Parathyroid adenoma (tissue), 2 donors: Measurements from ENCODE around the gene ACTN4.

Experiments
- H2AFZ ChIP-seq: fragments of 300-600 bp; sonication (generic); one replicate; pipeline ENCODE4 v1.7.0; 2017; ENCODE audit warnings: antibody characterized with exemption, mild to moderate bottlenecking
- H3K27ac ChIP-seq: fragments of 300-600 bp; sonication (generic); one replicate; pipeline ENCODE4 v1.7.0; 2017
- H3K27me3 ChIP-seq: fragments of 300-600 bp; sonication (generic); one replicate; pipeline ENCODE4 v1.7.0; 2017; ENCODE audit warnings: low read length; ENCODE audit not compliant: control insufficient read depth, insufficient read depth
- H3K36me3 ChIP-seq: fragments of 300-600 bp; sonication (generic); one replicate; pipeline ENCODE4 v1.7.0; 2017; ENCODE audit warnings: low read length; ENCODE audit not compliant: control insufficient read depth, insufficient read depth
- H3K4me1 ChIP-seq: fragments of 300-600 bp; sonication (generic); one replicate; pipeline ENCODE4 v1.7.0; 2017; ENCODE audit warnings: control low read depth
- H3K4me2 ChIP-seq: fragments of 300-600 bp; sonication (generic); one replicate; pipeline ENCODE4 v1.7.0; 2017; ENCODE audit warnings: low read length
- H3K4me3 ChIP-seq: fragments of 300-600 bp; sonication (generic); one replicate; pipeline ENCODE4 v1.7.0; 2017; ENCODE audit warnings: low read depth, low read length
- H3K79me2 ChIP-seq: fragments of 300-600 bp; sonication (generic); one replicate; pipeline ENCODE4 v1.7.0; 2017; ENCODE audit warnings: control low read depth
- H3K9ac ChIP-seq: fragments of 300-600 bp; sonication (generic); one replicate; pipeline ENCODE4 v1.7.0; 2017; ENCODE audit warnings: mild to moderate bottlenecking
- H3K9me3 ChIP-seq: fragments of 300-600 bp; sonication (generic); one replicate; pipeline ENCODE4 v1.7.0; 2017; ENCODE audit warnings: low read length; ENCODE audit not compliant: control insufficient read depth
- CTCF ChIP-seq: fragments of 300-600 bp; sonication (generic); IDR thresholded peaks from one replicate; pipeline ENCODE4 v1.7.0; 2017; ENCODE audit warnings: antibody characterized with exemption, mild to moderate bottlenecking
- donor health status: primary hyperparathyroidism.

Gene ACTN4

GRCh38 chr19:38696729-38697055 lies 49.2 kb downstream of the ACTN4 start:
- Histone ChIP-seq H2AFZ (no peak overlapping the region), H3K79me2 (peaks cover 65% of the 10 kb centered on the region)

GRCh38 chr19:38697197-38697596 lies 49.7 kb downstream of the ACTN4 start:
- Histone ChIP-seq H3K4me3 (no peak overlapping the region), H3K9me3 (no peaks in the 10 kb centered on the region), H2AFZ (no peak overlapping the region), H3K4me1 (peaks cover 77% of the 10 kb centered on the region), H3K79me2 (peaks cover 67% of the 10 kb centered on the region), H3K27me3 (no peaks in the 10 kb centered on the region), H3K9ac (no peak overlapping the region), H3K36me3 (no peaks in the 10 kb centered on the region), H3K27ac (no peak overlapping the region), H3K4me2 (no peak overlapping the region)
- TF ChIP-seq CTCF = no peak

More at GRCh38 chr19:38696729-38697055, 49.2 kb downstream of the ACTN4 start:
- Histone ChIP-seq H3K4me3 (no peak overlapping the region), H3K9me3 (no peaks in the 10 kb centered on the region), H3K27me3 (no peaks in the 10 kb centered on the region), H3K36me3 (no peaks in the 10 kb centered on the region), H3K9ac (no peak overlapping the region), H3K4me2 (no peak overlapping the region), H3K4me1 (peaks cover 82% of the 10 kb centered on the region), H3K27ac (peak overlapping the region; percentile 11)
- no peak for TF ChIP-seq CTCF

GRCh38 chr19:38697641-38698071 lies 50.2 kb downstream of the ACTN4 start:
- H3K9ac ChIP-seq = no peak overlapping the region
- no peak overlapping the region for H2AFZ ChIP-seq
- peaks cover 72% of the 10 kb centered on the region for H3K4me1 ChIP-seq
- H3K36me3 ChIP-seq = no peaks in the 10 kb centered on the region
- H3K27ac ChIP-seq = no peak overlapping the region
- H3K4me2 ChIP-seq = no peak overlapping the region
- H3K4me3 ChIP-seq = no peak overlapping the region
- peaks cover 65% of the 10 kb centered on the region for H3K79me2 ChIP-seq
- TF ChIP-seq CTCF = no peak
- no peaks in the 10 kb centered on the region for H3K9me3 ChIP-seq
- H3K27me3 ChIP-seq = no peaks in the 10 kb centered on the region

- no peak for TF ChIP-seq CTCF
- Histone ChIP-seq H3K4me2 (no peak overlapping the region), H3K4me3 (no peak overlapping the region), H3K9ac (no peak overlapping the region), H3K4me1 (peaks cover 65% of the 10 kb centered on the region), H3K27ac (peak overlapping the region; percentile 76), H3K79me2 (peaks cover 57% of the 10 kb centered on the region), H3K36me3 (no peaks in the 10 kb centered on the region), H3K27me3 (no peaks in the 10 kb centered on the region), H2AFZ (no peak overlapping the region), H3K9me3 (no peaks in the 10 kb centered on the region)
Measured at GRCh38 chr19:38698225-38699026, 51.0 kb downstream of the ACTN4 start.

GRCh38 chr19:38699027-38699346 lies 51.5 kb downstream of the ACTN4 start:
- Histone ChIP-seq H3K27me3 (no peaks in the 10 kb centered on the region), H3K9me3 (no peaks in the 10 kb centered on the region), H3K4me2 (no peak overlapping the region), H3K4me3 (no peak overlapping the region), H3K4me1 (peaks cover 60% of the 10 kb centered on the region), H3K27ac (peak overlapping the region; percentile 76), H2AFZ (no peak overlapping the region), H3K36me3 (no peaks in the 10 kb centered on the region), H3K9ac (no peak overlapping the region), H3K79me2 (peaks cover 52% of the 10 kb centered on the region)
- no peak for TF ChIP-seq CTCF
